HG03575 (cell line): ENCODE measurements around the gene TRAPPC14.

Experiments
- ATAC-seq: cut with Tn5 transposase; IDR thresholded peaks from one replicate; pipeline ENCODE4 v1.9.1; 2021; ENCODE audit not compliant: unreplicated experiment, insufficient number of reproducible peaks, low FRiP score; ENCODE audit errors: extremely low read depth

Gene TRAPPC14

GRCh38 chr7:100111156-100111555 lies 47.4 kb downstream of the TRAPPC14 start:
- no peak for ATAC-seq

DNA sequence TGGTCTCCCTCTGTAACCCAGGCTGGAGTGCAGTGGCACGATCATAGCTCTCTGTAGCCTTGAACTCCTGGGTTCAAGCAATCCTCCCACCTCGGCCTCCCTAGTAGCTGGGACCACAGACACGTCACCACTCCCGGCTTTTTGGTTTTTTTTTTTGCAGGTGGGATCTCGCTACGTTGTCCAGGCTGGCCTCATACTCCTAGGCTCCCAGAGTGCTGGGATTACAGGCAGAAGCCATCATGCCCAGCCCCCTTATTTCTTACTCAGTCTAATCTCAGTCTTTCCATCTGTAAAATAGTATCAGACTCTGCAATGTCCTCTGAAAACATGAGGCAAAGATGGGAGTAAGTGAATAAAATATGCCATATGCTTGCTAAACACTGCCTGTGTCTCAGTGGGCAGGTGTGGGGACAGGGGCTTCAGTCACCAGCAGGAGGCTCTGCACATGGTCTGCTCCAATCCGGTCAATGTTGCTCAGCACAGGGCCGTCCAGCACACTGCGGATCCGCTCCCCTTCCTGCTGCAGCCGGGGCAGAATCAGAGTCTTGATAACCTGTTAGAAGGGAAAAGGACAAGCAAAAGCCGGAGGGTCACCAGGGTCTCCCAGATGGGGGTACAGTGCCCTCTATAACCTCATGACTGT lies 48.9 kb downstream of the TRAPPC14 start:
- no peak for ATAC-seq

GRCh38 chr7:100107890-100108289 lies 50.6 kb downstream of the TRAPPC14 start:
- no peak for ATAC-seq

GRCh38 chr7:100107125-100107737 lies 51.3 kb downstream of the TRAPPC14 start:
- ATAC-seq = no peak

DNA sequence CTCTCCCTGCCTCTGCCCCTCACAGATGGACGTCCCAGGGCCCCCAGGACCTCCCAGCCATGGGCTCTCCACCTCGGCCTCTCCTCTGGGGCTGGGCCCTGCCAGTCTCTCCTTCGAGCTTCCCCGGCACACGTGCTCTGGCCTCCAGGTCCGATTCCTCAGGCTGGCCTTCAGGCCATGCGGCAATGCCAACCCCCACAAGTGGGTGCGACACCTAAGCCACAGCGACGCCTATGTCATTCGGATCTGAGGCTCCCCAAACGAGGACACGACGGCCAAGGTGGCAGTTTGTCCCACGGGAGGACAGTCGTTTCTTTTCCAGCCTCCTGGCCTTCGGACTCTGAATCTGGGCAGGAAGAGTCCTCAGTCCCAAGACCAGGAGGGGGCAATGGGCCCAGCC lies 51.9 kb downstream of the TRAPPC14 start:
- no peak for ATAC-seq

DNA sequence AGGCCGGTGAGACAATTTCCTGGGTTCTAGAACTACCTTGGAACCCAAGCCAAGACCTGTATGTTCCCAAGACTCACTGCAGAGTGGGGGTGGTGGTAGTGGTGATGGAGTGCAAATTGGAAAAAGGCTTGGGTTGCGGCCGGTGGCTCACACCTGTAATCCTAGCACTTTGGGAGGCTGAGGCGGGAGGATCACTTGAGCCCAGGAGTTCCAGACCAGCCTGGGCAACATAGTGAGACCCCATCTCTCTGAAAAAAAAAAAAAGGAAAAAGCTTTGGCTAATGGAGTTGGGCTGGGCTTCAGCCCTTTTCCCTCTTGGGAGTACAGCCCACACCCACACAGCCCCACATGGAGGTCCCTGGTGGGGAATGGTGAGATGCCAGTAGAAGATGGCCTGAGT lies 53.0 kb downstream of the TRAPPC14 start:
- ATAC-seq = no peak
